Spinal cord (tissue), 10 donors: ENCODE results near the gene HID1. TPM values are rescaled to one million over a fixed set of nuclear protein-coding genes. Genes with fewer than 3 reads are reported as not detected.
A peak's percentile ranks its signal among the peaks of the same experiment; 100 is the strongest.

ENCODE experiments used
- DNase-seq, 6 donors: peaks; one replicate each; pipeline versions ENCODE4 v3.0.0 to v3.0.0-alpha.2; 2013 to 2015; ENCODE audit warnings: low spot score in 6 of 6, low read depth in 4 of 6
- H3K27ac ChIP-seq: one replicate; pipeline ENCODE4 v1.5.1; 2013; ENCODE audit warnings: low read depth, low read length, control low read depth
- H3K27me3 ChIP-seq: one replicate; pipeline ENCODE4 v1.6.1; 2013; ENCODE audit warnings: low read length; ENCODE audit not compliant: control insufficient read depth, insufficient read depth
- H3K36me3 ChIP-seq: one replicate; pipeline ENCODE4 v1.6.1; 2013; ENCODE audit warnings: low read length; ENCODE audit not compliant: control insufficient read depth, insufficient read depth
- H3K4me1 ChIP-seq: one replicate; pipeline ENCODE4 v1.6.1; 2013; ENCODE audit warnings: low read length; ENCODE audit not compliant: control insufficient read depth, insufficient read depth
- H3K4me3 ChIP-seq: one replicate; pipeline ENCODE4 v1.5.1; 2013; ENCODE audit warnings: low read depth, low read length, control low read depth
- H3K9me3 ChIP-seq: one replicate; pipeline ENCODE4 v1.6.1; 2013; ENCODE audit warnings: low read length; ENCODE audit not compliant: control insufficient read depth, insufficient read depth
- WGBS: methylation state at CpG from one replicate; pipeline ENCODE4 v1.1.5; 2013; ENCODE audit warnings: missing lambda C conversion rate; ENCODE audit not compliant: insufficient coverage; 5-methylcytosine and 5-hydroxymethylcytosine counted together
- long read RNA-seq, 4 donors: transcript quantifications; one replicate each; lab custom pipeline, GENCODE V29; 2026
- polyA plus RNA-seq, 2 donors: library from polyadenylated mRNA; unstranded; fragments of 120-200 nt; gene quantifications; one replicate each; pipeline ENCODE4 v1.2.1, GENCODE V29; 2013; ENCODE audit not compliant: insufficient read length in 2 of 2
- total RNA-seq, 2 donors: library from RNA; depleted of rRNA in 1 of 2; stranded (reverse); fragments of 120-200 nt in 1 of 2; fragments of >200 nt in 1 of 2; gene quantifications; one replicate each; pipeline versions ENCODE4 v1.2.3 to v1.2.4, GENCODE V29; 2013 to 2014
- donor health status: healthy.

HID1 gene, protein sequence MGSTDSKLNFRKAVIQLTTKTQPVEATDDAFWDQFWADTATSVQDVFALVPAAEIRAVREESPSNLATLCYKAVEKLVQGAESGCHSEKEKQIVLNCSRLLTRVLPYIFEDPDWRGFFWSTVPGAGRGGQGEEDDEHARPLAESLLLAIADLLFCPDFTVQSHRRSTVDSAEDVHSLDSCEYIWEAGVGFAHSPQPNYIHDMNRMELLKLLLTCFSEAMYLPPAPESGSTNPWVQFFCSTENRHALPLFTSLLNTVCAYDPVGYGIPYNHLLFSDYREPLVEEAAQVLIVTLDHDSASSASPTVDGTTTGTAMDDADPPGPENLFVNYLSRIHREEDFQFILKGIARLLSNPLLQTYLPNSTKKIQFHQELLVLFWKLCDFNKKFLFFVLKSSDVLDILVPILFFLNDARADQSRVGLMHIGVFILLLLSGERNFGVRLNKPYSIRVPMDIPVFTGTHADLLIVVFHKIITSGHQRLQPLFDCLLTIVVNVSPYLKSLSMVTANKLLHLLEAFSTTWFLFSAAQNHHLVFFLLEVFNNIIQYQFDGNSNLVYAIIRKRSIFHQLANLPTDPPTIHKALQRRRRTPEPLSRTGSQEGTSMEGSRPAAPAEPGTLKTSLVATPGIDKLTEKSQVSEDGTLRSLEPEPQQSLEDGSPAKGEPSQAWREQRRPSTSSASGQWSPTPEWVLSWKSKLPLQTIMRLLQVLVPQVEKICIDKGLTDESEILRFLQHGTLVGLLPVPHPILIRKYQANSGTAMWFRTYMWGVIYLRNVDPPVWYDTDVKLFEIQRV
- 10 to 100 TPM; 12.3 to 16.5 TPM for total RNA-seq
- 10 to 100 TPM; 51.1 to 61.6 TPM for polyA plus RNA-seq
- long read RNA-seq, donor 1, partial matches to known transcripts, result 0 of 4 reads
- long read RNA-seq, donor 1, other reads (novel, unspliced or antisense), result 0 of 4 reads
- long read RNA-seq, donor 2, partial matches to known transcripts, result 0 of 1 reads
- long read RNA-seq, donor 2, other reads (novel, unspliced or antisense), result 0 of 1 reads
- long read RNA-seq, donor 3, partial matches to known transcripts, result 0 of 2 reads
- long read RNA-seq, donor 3, other reads (novel, unspliced or antisense), result 0 of 2 reads
- long read RNA-seq, donor 4, transcript HID1-202 (19 exons, 3,271 nt), result major isoform, 7 of 13 reads
- long read RNA-seq, donor 4, partial matches to known transcripts, result 5 of 13 reads
- long read RNA-seq, donor 4, other reads (novel, unspliced or antisense), result 0 of 13 reads

DNA sequence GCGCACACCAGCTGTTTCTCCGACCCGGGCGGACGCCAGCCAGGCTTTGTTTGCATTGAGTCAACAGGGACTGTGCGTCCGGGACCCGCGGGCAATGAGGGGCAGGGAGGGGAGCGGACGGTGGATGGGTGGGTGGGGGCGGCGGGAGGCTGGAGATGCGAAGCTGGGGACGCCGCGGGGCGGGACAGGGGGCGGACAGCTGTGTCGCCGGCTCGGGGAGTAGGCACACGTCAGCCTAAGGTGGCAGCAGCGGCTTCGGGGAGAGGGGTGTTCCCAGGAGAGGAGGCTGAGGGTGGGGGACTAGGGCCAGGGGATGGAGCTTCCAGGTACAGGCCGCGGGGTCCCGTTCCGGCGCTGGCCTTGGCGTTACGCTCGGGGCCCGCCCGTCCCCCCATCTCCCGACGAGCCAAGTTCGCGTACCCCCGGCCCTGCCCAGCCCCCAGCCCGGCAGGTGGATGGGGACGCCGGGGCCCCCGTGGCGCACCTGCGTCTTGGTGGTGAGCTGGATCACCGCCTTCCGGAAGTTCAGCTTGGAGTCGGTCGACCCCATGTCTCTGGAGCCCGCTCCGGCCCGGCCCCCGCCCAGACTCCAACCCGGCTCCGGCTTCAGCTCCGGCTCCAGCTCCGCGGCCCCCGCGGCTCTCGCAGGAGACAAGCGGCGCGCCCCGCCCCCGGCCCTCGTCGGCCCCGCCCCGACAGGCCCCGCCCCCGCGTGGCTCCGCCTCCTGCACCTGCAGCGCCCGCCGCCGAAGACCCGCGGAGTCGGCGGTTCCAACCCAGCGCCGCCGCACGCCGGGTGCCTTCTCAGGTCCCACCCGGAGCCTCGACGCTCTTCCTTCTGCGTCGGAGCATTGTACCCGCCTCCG, at the start of gene HID1:
Gene HID1, minus strand, starts transcription at position 653 of the 866 bp plus-strand sequence. Its CDS starts 103 bp downstream, at position 550.
- Histone ChIP-seq H3K4me1 (peaks cover 29% of the 10 kb centered on the region), H3K36me3 (no peaks in the 10 kb centered on the region), H3K27me3 (peaks cover 20% of the 10 kb centered on the region), H3K9me3 (no peaks in the 10 kb centered on the region), H3K4me3 (peak within 1 kb of the TSS; percentile 42), H3K27ac (no peak within 1 kb of the TSS)
- whole genome bisulfite sequencing, result under 1% methylated on average over 90 of the region's 95 CpGs
- DNase-seq, result peak in 3 of 6 donors; percentile 43 to 88 (median 80)

DNA sequence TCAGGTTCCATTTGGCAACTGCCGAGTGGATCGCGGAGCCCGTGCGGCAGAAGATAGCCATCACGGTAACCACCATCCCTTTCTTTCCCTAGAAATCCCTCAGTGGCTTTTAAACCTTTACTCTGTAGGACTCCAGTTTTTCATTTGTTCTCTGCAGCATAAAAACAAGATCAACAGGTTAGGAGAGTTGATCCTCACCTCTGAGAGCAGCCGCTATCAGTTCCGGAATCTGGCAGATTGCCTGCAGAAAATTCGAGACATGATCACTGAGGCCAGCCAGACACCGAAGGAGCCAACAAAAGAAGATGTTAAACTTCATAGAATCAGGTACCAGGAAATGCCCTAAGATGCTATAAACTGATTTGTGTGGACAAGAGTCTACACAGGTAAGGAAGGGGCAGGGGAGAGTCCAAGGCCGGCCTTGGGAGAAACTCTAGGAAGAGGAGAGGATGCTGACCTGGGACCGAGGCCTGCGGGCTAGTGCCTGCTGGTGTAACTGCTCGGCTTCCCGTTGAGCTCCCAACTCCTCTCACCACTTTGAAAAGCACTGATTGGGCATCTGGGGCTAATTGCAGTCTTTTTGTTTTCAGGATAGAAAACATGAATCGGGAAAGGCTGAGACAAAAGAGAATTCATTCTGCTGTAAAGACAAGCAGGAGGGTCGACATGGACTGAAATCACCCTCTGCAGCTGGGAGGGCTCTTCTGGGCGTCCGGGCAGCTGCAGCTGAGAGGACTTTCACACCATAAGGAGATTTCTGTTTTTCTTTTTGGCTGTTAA, 48.0 kb upstream of the HID1 start:
- Histone ChIP-seq H3K9me3 (no peaks in the 10 kb centered on the region), H3K27me3 (no peaks in the 10 kb centered on the region), H3K4me3 (no peak overlapping the region), H3K4me1 (peaks cover 25% of the 10 kb centered on the region), H3K36me3 (peaks cover 43% of the 10 kb centered on the region), H3K27ac (peak overlapping the region; percentile 33)
- 78% methylated on average over 17 of the region's 19 CpGs for WGBS
- DNase-seq, result peak in 2 of 6 donors; percentile 27 to 74

DNA sequence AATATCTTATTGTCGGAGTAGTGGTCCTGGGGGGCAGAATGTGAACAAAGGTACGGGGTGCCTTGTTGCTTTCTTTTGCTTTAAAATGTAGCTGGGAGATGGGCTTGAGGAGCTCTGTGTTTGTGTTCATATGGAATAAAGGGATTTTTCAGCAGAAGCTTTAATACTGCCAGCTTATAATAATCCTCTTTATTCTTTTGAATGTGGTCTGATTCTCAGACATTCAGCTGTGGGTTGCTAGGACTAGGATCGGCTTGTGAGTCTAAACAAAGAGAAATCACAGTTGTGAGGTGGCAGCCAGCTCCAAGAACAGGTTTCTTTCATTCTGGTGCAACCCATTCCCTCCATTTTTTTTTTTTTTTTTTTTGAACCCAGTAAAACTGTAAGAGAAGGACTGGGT, 47.2 kb upstream of the HID1 start:
- Histone ChIP-seq H3K4me1 (peaks cover 25% of the 10 kb centered on the region), H3K27ac (peak overlapping the region; percentile 33), H3K9me3 (no peaks in the 10 kb centered on the region), H3K36me3 (peaks cover 43% of the 10 kb centered on the region), H3K27me3 (no peaks in the 10 kb centered on the region), H3K4me3 (no peak overlapping the region)
- 90% methylated on average over 2 of the region's 3 CpGs for WGBS
- peak in 1 of 6 donors; percentile 45 for DNase-seq

DNA sequence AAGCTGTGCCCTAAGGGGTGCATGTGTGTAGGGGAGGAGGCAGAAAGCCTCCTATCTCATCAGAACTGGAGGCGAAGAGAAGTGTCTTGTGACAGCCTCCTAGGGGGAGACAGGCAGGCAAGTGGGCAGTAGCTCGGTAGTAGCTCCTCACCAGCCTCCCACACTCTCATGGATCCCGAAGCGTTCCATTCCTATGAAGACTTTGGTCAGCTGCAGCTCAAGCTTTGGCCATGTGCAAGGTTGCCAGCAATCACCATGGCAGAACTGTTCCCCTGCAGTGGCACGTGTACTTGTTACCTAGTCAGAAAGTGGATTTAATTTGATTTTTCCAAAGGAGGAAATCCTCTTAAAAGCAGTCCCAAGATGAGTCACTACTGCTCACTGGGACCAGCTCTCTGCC, 46.6 kb upstream of the HID1 start:
- Histone ChIP-seq H3K27me3 (no peaks in the 10 kb centered on the region), H3K4me1 (peaks cover 28% of the 10 kb centered on the region), H3K27ac (peak overlapping the region; percentile 33), H3K4me3 (no peak overlapping the region), H3K36me3 (peaks cover 43% of the 10 kb centered on the region), H3K9me3 (no peaks in the 10 kb centered on the region)
- DNase-seq, result no peak
- WGBS, result 91% methylated on average over 5 of the region's 5 CpGs

DNA sequence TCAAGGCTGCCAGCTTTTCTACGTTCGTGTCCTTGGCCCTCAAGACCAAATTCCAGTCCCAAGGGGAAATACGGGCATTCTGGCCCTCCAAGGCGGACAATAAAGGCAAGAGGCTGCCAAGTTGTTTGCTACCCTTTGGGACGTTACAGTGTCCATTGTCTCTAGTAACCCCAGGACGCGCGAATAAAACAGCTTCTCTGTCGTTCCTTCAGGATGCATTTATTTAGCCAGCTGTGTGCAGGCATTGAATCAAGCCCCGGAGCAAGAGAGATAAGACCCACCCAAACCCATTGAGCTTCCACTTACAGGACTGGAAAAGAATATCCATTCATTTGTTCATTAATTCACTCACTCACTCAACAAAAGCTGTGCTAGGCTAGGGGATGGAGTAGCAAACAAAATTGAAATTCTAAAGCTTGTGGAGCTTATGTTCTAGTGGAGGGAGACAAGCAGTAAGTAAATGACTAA, 40.6 kb upstream of the HID1 start:
- WGBS, result 1% methylated on average over 10 of the region's 10 CpGs
- peak overlapping the region; percentile 82 for H3K4me3 ChIP-seq
- no peaks in the 10 kb centered on the region for H3K27me3 ChIP-seq
- peaks cover 12% of the 10 kb centered on the region for H3K36me3 ChIP-seq
- DNase-seq, result peak in 1 of 6 donors; percentile 40
- H3K9me3 ChIP-seq, result no peaks in the 10 kb centered on the region
- H3K27ac ChIP-seq, result peak overlapping the region; percentile 97
- peaks cover 16% of the 10 kb centered on the region for H3K4me1 ChIP-seq

DNA sequence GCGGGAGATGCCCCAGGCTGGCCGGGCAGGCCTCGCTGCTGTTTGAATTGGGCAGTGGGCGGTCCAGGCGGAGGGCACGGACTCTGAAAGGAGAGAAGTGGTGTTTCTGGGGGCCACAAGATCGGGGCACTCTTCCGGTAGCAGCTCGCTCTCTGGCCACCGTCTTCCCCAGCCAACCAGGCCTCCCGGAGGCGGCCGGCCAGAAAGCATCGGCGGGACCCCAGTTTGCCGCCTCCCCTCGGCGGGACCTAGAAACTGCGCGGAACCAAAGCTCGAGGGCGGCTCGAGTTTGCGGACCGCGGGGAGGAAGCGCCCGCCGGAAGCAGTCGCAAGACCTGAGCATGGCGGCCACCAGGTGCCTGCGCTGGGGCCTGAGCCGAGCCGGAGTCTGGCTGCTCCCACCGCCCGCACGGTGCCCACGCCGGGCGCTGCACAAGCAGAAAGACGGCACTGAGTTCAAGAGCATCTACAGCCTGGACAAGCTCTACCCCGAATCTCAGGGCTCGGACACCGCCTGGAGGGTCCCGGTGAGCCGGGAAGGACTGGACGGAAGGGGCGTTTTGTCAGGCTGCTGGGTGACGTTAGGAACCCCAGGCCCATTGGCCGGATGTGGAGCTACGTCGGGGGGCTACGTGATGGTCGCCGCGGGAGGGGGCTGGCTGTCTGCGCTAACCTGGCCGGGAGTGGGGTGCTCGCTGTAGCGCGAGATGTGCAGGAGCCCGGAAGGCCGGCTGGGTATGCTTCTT, 40.0 kb upstream of the HID1 start, which contains the start of gene MRPL58:
Gene MRPL58, plus strand, starts transcription at position 325 of the 746 bp plus-strand sequence. Its CDS starts 17 bp downstream, at position 342.
- 0% methylated on average over 63 of the region's 63 CpGs for WGBS
- peaks cover 14% of the 10 kb centered on the region for H3K36me3 ChIP-seq
- peaks cover 16% of the 10 kb centered on the region for H3K4me1 ChIP-seq
- no peaks in the 10 kb centered on the region for H3K9me3 ChIP-seq
- peak within 1 kb of the TSS; percentile 82 for H3K4me3 ChIP-seq
- no peaks in the 10 kb centered on the region for H3K27me3 ChIP-seq
- peak in 4 of 6 donors; percentile 78 to 96 (median 88) for DNase-seq
- H3K27ac ChIP-seq, result peak within 1 kb of the TSS; percentile 97

DNA sequence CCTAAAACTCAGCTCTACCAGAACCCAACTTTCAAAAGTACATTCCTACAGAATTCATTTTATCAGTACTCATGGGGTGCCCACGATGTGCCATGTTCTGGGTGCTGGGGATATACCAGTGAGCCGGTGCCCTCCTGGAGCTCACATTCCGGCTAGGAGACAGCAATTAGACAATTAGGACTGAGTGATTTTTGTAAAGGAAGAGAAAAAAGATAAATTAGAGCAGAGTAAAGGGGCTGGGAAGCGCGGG, 39.5 kb upstream of the HID1 start:
- DNase-seq, result no peak
- Histone ChIP-seq H3K9me3 (no peaks in the 10 kb centered on the region), H3K36me3 (peaks cover 13% of the 10 kb centered on the region), H3K27ac (peak overlapping the region; percentile 97), H3K4me3 (peak overlapping the region; percentile 82), H3K4me1 (peaks cover 16% of the 10 kb centered on the region), H3K27me3 (no peaks in the 10 kb centered on the region)
- WGBS, result 16% methylated on average over 5 of the region's 5 CpGs
